Fibroblast of skin of left quadriceps (primary cell): Measurements from ENCODE around the gene TMEM25.
"Not testable (repeated sequence)": the region's sequence is repeated elsewhere in the genome, so short reads cannot be mapped to it uniquely, and the experiment has no call there.

ENCODE experiments used
- DNase-seq, 2 experiments: peaks; one replicate each; pipeline ENCODE4 v3.0.0-alpha.2; 2013; ENCODE audit warnings: low read depth in 2 of 2

TMEM25 gene

DNA sequence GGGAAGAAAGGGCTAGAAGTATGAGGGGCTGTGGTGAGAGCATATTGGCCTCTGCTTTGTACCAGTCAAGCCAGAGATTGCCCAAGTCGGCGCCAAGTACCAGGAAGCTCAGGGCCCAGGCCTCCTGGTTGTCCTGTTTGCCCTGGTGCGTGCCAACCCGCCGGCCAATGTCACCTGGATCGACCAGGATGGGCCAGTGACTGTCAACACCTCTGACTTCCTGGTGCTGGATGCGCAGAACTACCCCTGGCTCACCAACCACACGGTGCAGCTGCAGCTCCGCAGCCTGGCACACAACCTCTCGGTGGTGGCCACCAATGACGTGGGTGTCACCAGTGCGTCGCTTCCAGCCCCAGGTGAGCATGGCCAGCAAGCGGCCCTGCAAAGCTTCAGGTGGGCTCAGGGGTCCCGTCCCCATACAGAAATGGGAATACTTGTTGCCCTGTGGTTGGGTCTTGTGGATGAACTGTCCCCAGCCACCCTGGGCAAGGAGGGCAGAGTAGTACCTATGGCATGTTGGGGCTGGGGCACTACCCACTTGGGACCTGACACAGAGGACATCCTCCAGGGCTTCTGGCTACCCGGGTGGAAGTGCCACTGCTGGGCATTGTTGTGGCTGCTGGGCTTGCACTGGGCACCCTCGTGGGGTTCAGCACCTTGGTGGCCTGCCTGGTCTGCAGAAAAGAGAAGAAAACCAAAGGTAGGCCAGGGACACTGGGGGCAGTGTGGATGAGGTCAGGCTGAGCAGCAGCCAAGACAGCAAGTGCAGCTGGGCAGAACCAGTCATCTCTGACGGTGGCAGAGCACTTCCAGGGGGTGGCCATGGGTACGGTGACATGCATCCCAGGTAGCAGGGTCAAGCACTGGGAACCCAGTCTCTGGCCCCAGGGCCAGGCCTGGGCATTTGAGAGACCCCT, 2.1 kb downstream of the TMEM25 start:
- no peak for DNase-seq

DNA sequence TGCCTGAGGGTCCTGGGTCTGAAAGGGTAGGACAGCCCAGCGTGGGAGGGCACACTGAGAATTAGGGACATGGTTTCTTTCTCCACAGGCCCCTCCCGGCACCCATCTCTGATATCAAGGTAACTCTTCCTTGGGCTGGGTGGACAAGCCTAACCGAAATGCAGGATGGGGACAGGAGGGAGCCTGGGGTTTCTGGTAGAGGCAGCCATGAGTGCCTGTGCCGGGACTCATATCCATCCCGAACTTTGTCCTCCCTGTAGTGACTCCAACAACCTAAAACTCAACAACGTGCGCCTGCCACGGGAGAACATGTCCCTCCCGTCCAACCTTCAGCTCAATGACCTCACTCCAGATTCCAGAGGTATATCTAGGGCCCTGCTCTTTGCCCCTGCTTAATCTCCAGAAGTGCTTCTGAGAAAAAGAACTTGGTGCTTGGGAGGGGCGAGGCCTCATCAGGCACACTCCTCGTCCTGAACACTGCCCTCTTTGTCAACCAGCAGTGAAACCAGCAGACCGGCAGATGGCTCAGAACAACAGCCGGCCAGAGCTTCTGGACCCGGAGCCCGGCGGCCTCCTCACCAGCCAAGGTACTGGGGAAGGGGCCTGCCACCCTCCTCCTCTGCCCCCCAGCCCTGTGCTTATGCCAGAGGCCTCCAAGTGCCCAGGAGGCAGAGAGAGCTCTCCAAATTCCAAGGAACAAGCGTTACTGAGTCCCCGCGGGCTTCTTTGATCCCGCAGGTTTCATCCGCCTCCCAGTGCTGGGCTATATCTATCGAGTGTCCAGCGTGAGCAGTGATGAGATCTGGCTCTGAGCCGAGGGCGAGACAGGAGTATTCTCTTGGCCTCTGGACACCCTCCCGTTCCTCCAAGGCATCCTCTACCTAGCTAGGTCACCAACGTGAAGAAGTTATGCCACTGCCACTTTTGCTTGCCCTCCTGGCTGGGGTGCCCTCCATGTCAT, 3.1 kb downstream of the TMEM25 start:
- DNase-seq = no peak

DNA sequence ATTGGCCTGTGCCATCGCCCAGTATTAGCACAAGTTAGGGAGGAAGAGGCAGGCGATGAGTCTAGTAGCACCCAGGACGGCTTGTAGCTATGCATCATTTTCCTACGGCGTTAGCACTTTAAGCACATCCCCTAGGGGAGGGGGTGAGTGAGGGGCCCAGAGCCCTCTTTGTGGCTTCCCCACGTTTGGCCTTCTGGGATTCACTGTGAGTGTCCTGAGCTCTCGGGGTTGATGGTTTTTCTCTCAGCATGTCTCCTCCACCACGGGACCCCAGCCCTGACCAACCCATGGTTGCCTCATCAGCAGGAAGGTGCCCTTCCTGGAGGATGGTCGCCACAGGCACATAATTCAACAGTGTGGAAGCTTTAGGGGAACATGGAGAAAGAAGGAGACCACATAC, 4.3 kb downstream of the TMEM25 start:
- no peak for DNase-seq

DNA sequence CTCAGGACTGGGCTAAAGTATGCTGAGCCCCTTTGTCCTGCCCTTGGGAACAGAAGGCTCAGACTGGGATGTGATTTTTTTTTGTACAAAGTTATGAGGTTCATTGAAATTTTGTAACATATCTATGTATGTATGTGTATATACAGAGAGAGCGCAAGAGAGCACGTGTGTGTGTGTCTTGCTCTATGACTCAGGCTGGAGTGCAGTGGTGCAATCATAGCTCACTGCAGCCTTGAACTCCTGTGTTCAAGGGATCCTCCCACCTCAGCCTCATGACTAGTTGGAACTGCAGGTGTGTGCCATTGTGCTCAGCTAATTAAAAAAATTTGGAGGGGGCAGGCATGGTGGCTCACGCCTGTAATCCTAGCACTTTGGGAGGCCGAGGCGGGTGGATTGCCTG, 5.7 kb downstream of the TMEM25 start:
- DNase-seq = no peak

DNA sequence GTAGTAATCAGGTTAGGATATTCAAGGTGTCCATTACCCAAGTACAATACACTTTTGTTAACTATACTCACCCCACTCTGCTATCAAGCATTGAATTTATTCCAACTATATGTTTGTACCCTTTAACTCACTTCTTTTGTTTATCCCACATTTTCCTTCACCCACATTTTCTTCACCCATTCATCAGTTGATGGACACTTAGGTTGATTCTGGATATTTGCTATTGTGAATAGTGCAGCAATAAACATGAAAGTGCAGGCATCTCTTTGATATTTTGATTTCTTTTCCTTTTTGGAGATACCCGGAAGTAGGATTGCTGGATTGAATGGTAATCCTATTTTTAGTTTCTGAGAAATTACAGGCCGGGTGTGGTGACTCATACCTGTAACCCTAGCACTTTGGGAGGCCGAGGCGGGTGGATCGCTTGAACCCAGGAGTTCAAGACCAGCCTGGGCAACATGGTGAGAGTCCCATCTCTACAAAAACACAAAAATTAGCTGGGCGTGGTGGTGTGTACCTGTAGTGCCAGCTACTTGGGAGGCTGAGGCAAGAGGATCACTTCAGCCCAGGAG, 6.5 kb downstream of the TMEM25 start:
- DNase-seq = no peak

DNA sequence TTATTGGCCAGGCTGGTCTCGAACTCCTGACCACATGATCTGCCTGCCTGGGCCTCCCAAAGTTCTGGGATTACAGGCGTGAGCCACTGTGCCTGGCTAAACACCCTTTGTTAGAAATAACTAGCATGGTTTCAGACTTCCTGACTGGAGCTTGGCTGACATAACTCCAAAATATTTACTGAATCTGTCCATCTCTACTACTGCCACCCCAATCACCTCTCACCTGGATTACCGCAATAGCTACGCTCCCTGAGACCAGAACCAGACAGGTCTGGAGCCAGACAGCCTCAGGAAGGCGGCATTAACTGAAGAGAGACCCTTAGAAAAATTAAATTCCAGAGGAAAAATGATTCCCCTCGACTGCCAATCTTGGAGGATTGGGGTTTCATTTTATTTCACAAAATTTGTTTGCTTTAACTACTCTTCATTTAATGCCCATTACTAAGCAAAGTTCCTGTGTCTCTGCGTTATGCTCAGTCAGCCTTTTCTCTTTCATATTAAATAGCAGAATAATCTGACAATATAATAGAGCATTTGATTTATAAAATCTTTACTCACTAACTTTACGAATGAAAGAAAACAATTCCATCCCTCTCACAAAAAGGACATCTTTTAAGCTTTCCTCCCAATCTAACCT, 13.1 kb downstream of the TMEM25 start:
- no peak for DNase-seq

DNA sequence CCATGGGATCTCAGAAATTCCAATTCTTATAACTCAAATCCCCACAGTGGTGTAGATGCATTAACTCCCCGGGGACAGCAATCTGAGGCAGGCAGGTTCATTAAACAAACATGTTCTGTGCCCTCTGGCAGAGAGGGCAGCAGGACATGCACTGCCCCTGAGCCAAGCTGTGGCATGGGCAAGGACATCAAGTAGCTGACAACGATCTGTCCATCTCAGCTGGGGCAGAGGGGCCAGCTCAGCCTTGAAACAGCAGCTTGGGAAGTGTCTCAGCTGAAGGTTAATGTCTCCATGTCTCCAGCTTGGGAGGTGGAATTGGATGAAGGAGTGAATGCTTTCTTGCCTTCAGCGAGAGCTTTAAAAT, 13.6 kb downstream of the TMEM25 start:
- DNase-seq = no peak

DNA sequence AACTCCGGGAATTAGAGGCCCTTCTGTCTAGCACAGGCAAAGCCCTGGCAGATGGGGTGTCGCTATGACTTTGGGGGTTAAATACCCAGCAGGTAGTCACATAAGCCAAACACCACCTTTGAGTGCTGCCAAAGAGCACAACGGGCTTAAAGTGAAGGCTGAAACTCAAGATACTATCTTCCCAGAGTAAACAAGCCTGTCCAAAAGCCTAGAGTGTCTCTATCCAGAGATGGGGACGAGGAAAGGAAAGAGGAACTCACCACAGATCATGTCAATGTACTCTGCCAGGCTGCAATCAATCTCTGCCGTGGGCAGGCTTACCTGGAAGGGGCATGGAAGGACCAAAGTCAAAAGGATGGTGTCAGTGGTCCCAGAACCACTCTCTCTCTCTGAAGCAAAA, 14.5 kb downstream of the TMEM25 start:
- DNase-seq = no peak

DNA sequence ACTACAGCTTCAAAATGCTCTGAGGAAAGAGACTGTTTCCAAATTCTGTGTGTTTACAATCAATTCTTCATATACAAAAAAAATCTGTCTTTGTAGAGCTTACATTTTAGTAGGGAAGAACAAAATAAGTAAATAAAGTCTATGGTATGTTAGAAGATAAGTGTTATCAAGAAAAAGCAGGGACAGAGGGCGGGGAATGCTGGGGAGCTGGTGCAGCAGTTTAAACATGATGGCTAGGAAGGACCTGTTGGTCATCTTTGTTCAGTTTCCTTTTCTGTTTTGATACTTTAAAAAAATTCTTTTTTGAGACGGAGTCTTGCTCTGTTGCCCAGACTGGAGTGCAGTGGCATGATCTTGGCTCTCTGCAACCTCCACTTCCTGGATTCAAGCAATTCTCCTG, 16.1 kb downstream of the TMEM25 start:
- no peak for DNase-seq

DNA sequence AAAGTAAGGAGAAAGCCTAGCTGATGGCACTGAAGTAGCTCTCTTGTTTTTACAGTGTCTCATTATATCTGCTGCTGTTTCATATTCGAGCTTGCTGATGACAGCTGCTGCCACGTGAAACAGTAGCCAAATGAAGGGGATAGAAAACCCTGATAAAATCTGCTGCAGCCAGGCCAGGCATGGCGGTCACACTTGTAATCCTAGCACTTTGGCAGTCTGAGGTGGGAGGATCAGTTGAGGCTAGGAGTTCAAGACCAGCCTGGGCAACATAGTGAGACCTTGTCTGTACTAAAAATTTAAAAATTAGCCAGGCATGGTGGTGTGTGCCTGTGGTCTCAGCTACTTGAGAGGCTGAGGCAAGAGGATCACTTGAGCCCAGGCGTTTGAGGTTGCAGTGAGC, 21.3 kb downstream of the TMEM25 start:
- no peak for DNase-seq

DNA sequence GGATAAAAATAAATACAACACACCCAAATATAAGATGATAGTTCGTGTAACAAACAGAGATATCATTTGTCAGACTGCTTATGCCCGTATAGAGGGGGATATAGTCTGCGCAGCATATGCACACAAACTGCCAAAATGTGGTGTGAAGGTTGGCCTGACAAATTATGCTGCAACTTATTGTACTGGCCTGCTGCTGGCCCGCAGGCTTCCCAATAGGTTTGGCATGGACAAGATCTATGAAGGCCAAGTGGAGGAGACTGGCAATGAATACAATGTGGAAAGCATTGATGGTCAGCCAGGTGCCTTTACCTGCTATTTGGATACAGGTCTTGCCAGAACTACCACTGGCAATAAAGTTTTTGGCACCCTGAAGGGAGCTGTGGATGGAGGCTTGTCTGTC, 29.8 kb downstream of the TMEM25 start:
- DNase-seq = no peak

DNA sequence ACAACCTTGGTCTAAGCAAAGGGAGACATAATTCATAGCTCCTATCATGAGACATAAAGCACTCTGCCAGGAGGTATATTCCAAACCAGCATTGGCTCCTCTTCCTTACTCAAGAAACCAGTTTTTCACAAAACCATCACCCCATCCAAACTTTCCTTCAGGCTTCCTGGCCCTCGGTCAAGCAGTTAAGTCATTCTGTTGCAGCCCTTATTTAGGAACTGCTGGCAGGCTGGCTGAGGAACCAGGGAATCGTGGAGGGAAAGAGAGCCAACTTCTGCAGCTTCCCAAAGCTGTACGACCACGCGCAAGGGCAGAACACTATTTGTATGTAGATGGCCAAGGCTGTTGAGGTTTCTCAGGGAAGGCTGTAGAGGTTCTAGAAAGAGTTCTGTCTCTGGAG, 34.1 kb downstream of the TMEM25 start:
- DNase-seq = no peak

DNA sequence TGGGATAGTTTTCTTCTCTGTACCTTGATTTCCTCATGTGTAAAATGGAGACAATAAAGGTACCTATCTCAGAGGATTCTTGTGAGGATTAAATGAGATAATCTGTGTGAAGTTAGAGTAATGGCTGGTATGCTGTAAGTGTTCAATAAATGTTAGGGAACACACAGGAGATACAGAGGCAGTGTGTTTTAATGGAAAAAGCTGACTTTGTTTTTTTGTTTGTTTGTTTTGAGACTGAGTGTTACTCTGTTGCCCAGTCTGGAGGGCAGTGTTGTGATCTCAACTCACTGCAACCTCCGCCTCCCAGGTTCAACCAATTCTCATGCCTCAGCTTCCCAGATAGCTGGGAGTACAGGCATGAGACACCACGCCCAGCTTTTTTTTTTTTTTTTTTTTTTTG, 38.7 kb downstream of the TMEM25 start:
- no peak for DNase-seq

DNA sequence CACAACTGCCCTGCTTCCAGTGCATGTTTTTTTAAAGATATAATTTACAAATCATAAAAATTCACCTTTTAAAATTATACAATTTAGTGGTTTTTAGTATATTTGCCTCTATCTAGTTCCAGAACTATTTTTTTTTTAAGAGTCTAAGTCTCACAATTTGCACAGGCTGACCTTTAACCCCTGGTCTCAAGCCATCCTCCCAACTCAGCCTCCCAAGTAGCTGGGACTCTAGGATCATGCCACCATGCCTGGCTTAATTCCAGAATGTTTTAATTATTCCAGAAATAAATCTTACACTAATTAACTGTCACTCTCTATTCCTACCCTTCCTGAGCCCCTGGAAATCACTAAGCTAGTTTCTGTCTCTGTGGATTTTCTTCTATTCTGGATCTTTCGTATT, 39.8 kb downstream of the TMEM25 start:
- DNase-seq = no peak

DNA sequence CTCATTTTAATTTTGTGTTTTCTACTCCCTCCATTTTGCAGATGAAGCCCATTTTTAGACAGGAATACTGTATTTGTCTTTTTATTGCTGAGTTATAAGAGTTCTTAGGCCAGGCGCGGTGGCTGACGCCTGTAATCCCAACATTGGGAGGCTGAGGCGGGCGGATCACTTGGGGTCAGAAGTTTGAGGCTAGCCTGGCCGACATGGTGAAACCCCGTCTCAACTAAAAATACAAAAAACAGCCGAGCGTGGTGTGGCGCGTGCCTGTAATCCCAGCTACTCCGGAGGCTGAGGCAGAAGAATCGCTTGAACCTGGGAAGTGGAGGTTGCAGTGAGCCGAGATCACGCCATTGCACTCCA, 40.7 kb downstream of the TMEM25 start:
- not testable (repeated sequence) for DNase-seq

DNA sequence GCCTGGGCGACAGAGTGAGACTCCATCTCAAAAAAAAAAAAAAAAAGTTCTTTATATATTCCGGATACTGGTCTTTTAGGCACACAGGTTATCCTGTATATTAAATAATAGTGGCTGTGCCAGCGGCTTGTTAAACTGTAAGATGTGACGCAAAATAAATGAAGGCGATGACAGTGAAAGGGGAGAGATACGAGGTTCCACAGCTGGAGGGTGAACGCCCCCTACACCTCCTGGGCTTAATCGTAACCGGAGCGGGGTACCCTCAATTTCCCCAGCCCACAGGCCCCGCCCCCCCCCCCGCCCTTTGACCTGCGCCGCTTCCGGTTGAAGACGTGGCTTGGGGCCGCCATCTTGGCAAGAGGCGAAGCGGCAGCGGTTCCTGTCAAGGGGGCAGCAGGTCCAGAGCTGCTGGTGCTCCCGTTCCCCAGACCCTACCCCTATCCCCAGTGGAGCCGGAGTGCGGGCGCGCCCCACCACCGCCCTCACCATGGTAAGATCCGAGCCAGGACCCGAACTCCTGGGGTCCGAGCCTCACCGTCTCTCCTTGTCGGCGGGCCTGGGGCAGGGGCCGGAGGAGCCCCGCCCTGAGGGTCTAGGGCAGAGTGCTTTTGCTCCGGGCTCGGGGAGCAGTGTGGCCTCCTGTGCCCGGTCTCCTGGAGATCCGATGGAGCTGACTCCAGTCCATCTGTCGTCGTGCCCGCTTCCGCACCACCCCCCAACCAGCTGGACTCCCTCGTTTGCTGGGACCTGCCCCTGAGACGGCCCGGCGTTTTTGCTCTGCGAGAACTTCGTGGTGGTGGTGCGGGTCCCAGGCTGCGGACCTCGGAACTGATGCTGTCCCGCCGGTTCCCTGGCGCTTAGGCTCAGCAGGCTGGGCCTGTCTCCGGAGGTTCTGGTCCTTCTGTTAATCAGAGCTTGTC, 41.3 kb downstream of the TMEM25 start, which contains the start of gene ARCN1:
Gene ARCN1, plus strand, starts transcription at position 349 of the 920 bp plus-strand sequence. Its CDS starts 139 bp downstream, at position 488.
- DNase-seq = peak; percentile 62 to 65

DNA sequence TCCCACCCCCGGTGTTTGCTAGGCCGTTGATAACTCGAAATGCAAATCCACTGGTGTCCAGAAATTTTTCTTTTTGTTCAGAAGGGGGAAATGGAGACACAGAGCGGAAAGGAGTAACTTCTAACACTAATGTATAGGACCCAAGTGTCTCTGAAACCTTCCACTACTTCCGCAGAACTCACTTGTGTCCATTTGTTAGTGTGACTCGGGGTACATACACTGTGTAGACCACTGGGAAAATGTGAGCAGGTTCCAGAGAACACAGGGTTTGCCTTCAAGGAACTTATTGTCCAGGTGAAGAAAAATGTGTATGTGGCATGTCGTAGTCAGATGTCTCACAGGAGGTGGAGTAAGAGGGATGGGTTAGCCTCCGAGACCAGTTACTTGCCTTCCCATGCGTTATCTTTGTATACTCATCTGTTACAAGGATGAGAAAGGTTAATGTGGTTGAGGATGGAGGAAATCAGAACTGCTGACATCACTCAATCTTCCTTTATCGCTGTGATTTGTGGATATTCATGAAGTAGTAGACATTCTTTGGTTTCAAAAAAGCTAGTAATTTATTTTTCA, 42.1 kb downstream of the TMEM25 start:
- no peak for DNase-seq

DNA sequence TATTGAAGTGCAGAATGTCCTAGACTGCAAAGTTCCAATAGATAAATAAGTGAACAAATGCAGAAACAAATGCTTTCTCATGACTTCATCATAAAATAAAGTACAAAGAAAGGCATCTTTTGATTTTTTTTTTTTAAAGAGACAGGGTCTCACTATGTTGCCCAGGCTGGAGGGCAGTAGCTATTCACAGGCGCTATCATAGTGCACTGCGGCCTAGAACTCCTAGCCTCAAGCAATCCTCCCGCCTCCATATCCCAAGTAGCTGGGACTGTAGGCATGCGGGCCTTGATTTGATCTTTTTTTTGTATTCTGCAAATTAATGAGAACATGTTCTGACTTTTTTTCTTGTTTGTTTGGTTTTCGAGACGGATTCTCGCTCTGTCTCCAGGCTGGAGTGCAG, 43.6 kb downstream of the TMEM25 start:
- no peak for DNase-seq

DNA sequence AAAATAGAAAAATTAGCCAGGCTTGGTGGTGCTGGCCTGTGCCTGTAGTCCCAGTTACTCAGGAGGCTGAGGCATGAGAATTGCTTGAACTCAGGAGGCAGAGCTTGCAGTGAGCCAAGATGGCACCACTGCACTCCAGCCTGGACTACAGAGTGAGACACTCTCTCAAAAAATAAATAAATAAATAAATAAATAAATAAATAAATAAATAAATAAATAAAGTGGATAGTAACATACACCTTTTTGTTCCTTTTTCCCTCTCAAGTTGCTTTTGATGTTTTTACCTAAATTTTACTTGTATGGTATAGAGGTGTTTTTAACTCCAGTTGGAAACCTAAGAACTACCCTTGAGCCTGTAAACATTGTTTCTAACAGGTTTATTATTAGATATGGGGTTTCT, 47.0 kb downstream of the TMEM25 start:
- DNase-seq = not testable (repeated sequence)

DNA sequence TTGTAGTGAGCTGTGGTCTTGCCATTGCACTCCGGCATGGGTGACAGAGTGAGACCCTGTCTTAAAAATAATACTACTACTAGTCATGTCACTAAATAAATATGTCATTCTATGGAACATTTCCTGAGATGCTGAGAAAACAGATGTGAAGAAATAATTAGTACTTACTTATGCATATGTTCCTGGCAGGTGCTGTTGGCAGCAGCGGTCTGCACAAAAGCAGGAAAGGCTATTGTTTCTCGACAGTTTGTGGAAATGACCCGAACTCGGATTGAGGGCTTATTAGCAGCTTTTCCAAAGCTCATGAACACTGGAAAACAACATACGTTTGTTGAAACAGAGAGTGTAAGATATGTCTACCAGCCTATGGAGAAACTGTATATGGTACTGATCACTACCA, 50.1 kb downstream of the TMEM25 start:
- no peak for DNase-seq
